CD4-positive, alpha-beta T cell treated with Interleukin-10 for 1 hour (primary cell): Measurements from ENCODE around the gene KIR2DL4.
A peak's percentile ranks its signal among the peaks of the same experiment; 100 is the strongest.
"Not testable (repeated sequence)": the region's sequence is repeated elsewhere in the genome, so short reads cannot be mapped to it uniquely, and the experiment has no call there.

Experiments used
- DNase-seq: peaks from one replicate; pipeline ENCODE4 v3.0.0-alpha.2; 2020

KIR2DL4 gene

DNA sequence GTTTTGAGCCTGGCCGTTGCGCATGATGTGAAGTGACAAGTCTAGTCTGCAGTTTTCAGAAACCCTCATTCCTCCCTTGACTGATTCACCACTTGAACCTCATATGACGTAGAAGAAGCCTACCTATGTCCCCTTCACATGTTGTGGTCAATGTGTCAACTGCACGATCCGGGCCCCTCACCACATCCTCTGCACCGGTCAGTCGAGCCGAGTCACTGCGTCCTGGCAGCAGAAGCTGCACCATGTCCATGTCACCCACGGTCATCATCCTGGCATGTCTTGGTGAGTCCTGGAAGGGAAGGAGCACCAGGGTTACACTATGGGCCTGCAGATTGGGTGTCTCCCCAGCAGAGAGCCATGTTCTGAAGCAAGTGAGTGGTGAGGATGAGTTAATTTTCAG is at the start of gene KIR2DL4:
TSS of gene KIR2DL4 (plus strand) at position 201 of the 400 bp plus-strand sequence. CDS start at position 243, 42 bp downstream.
- peak; percentile 3 for DNase-seq

GRCh38 chr19:54756204-54757110 is 47.0 kb upstream of the KIR2DL4 start:
- DNase-seq = not testable (repeated sequence)

GRCh38 chr19:54758577-54758976 is 44.8 kb upstream of the KIR2DL4 start:
- not testable (repeated sequence) for DNase-seq

DNA sequence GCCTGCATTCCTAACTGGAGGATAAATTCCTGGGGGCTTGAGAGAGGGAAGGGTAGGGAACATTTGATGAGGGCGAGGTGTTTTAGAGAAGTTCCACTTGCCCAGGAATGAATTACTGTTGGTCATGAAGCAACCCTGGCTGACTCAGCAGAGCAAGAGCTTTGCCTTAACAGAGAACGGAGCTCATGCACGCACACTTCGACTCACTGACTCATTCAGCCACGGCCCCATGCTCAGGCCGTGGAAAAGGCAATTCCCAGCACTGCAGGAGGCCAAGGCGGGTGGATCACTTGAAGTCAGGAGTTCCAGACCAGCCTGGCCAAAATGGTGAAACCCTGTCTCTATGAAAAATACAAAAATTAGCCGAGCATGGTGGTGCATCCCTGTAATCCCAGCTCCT is 39.2 kb upstream of the KIR2DL4 start:
- not testable (repeated sequence) for DNase-seq

- DNase-seq = not testable (repeated sequence)
Observed at GRCh38 chr19:54766464-54766863, 36.9 kb upstream of the KIR2DL4 start.

- not testable (repeated sequence) for DNase-seq
Observed at GRCh38 chr19:54769646-54770045, 33.8 kb upstream of the KIR2DL4 start, which contains the start of gene KIR2DL1. KIR2DL1 (plus strand) TSS chr19:54769793; CDS start chr19:54769851, 58 bp downstream.

DNA sequence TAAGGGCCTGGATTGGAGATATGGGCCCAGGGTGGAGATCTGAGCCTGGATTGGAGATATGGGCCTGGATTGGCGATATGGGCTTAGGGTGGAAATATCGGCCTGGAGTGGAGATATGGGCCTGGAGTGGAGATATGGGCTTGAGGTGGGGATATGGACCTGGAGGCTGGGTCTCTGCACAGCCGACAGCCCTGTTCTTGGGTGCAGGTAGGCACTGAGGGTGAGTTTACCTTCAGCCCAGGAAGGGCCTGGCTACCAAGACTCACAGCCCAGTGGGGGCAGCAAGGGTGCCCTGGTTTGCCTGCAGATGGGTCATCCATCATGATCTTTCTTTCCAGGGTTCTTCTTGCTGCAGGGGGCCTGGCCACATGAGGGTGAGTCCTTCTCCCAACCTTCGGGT is 32.9 kb upstream of the KIR2DL4 start:
- DNase-seq = not testable (repeated sequence)

DNA sequence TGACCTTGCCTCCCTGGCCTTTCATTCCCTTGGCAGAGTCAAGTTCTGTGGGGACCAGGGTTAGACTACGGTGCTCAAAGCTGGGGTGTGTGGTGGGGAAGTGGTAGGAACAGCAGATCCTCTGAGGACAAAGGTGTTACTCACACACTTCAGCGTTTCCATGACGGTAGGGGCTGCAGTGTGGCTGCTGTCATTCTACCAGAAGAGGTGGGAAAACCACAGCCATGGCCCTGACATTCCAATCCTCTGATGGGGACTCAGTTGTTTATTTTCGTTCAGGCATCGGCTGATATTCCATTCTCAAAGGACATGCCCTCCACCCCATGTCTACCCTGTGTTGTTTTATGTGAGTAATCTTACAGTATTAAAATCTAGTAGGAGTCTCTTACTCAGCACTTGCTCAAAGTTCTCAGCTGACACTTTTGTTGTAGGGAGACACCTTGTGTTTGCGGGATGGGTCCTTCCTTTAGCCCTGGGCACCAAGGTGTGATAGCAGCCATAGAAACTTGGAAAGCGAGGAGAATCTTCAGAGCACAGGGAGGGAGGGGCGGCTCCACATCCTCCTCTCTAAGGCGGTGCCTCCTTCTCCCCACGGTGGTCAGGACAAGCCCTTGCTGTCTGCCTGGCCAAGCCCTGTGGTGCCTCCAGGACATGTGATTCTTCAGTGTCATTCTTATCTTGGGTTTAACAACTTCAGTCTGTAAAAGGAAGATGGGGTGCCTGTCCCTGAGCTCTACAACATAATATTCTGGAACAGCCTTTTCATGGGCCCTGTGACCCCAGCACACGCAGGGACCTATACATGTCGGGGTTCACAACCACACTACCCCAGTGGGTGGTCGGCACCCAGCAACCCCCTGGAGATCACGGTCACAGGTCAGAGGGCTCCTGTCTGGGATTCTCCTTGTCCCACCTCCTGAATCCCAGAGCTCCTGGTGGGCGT is 32.1 kb upstream of the KIR2DL4 start:
- not testable (repeated sequence) for DNase-seq

GRCh38 chr19:54772666-54773065 is 30.7 kb upstream of the KIR2DL4 start:
- DNase-seq = not testable (repeated sequence)

DNA sequence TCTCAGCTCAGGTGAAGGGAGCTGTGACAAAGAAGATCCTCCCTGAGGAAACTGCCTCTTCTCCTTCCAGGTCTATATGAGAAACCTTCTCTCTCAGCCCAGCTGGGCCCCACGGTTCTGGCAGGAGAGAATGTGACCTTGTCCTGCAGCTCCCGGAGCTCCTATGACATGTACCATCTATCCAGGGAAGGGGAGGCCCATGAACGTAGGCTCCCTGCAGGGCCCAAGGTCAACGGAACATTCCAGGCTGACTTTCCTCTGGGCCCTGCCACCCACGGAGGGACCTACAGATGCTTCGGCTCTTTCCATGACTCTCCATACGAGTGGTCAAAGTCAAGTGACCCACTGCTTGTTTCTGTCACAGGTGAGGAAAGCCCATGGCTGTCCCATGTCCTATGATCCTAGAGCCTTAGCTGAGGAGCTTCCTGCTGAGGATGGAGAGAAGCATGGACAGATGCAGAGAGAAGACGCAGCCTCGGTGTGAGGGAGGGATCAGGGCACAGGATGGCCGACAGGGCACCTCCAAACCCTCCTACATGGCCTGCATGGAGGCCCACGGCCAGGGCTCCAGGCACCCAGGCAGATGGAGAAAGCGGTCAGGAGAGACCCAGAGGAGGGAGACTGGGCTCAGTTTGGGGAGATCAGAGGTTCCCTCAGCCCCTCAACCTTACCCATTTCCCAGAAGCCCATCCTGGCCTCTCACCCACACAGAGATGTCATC is 28.2 kb upstream of the KIR2DL4 start:
- not testable (repeated sequence) for DNase-seq

- not testable (repeated sequence) for DNase-seq
Observed at GRCh38 chr19:54775830-54776229, 27.6 kb upstream of the KIR2DL4 start.

- DNase-seq = not testable (repeated sequence)
Observed at GRCh38 chr19:54777851-54778250, 25.6 kb upstream of the KIR2DL4 start.

- DNase-seq = not testable (repeated sequence)
Observed at GRCh38 chr19:54778896-54779295, 24.5 kb upstream of the KIR2DL4 start.

DNA sequence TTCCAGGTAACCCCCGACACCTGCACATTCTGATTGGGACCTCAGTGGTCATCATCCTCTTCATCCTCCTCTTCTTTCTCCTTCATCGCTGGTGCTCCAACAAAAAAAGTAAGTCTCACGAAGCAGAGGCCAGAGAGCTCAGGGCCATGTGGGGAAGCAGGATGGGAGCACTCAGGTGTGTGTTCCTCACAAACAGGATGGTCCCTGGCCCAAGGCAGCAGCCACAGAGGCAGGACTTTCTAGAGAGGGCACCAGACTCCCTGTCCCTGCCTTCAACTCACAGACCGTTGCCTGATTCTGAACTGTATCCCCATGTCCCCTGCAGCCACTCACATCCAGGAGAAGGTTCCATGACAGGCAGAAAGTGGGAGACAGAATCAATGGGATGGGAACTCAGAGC is 20.5 kb upstream of the KIR2DL4 start:
- not testable (repeated sequence) for DNase-seq

DNA sequence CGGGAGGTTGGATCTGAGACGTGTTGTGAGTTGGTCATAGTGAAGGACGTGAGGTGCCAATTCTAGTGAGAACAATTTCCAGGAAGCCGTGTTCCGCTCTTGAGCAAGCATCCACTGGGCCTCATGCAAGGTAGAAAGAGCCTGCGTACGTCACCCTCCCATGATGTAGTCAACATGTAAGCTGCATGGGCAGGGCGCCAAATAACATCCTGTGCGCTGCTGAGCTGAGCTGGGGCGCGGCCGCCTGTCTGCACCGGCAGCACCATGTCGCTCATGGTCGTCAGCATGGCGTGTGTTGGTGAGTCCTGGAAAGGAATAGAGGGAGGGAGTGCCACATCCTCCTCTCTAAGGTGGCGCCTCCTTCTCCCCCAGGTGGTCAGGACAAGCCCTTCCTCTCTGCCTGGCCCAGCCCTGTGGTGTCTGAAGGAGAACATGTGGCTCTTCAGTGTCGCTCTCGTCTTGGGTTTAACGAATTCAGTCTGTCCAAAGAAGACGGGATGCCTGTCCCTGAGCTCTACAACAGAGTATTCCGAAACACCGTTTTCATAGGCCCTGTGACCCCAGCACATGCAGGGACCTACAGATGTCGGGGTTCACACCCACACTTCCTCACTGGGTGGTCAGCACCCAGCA is 17.2 kb upstream of the KIR2DL4 start:
- DNase-seq = not testable (repeated sequence)

DNA sequence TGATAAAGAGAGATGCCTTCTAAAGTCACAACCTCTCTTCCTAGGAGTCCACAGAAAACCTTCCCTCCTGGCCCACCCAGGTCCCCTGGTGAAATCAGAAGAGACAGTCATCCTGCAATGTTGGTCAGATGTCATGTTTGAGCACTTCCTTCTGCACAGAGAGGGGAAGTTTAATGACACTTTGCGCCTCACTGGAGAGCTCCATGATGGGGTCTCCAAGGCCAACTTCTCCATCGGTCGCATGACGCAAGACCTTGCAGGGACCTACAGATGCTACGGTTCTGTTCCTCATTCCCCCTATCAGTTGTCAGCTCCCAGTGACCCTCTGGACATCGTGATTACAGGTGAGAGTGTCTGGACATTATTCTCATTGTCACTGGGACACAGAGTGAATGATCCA is 15.3 kb upstream of the KIR2DL4 start:
- DNase-seq = not testable (repeated sequence)

DNA sequence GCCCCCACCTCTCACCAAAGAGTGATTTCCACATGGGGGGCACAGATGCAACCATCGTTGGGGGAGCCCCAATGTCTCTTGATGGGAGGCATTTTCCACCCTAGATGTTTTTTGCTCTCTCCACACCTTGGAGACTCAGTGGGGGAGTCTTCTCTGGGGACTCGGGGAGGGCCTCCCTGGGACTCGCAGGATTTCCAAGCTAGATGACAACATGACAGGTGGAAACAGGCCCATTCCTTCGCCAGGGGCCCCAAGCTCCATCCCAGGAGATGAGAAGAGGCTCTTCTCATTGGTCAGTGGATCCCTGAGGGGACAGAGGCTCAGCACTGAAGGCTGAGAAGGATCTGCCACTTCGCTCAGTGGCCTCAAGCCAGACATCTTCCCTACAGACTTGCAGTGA is 12.7 kb upstream of the KIR2DL4 start:
- no peak for DNase-seq

GRCh38 chr19:54791476-54791875 is 11.9 kb upstream of the KIR2DL4 start:
- DNase-seq = no peak

DNA sequence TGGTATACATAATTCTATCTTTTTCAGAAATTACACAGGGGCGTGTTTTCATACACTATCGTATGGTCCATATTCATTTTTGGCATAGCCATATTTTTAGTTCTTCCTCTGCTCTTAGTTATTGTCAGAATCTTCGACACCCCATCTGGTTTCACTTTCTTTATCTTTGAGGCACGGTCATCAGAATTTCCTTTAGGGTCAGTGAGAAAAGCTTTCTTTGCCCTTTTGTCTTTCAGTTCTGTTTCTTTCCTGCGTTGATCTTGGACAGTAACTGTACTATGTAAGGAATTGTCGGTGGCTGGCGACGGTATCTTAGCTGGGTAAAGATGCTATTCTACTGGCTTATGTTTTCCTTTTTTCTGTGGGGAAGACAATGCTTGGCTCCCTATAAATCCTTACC is 10.6 kb upstream of the KIR2DL4 start:
- peak; percentile 15 for DNase-seq

GRCh38 chr19:54795758-54796157 is 7.7 kb upstream of the KIR2DL4 start:
- DNase-seq = no peak

GRCh38 chr19:54804101-54804500 is 691 bp downstream of the KIR2DL4 start:
- no peak for DNase-seq

GRCh38 chr19:54804571-54804970 is 1.2 kb downstream of the KIR2DL4 start:
- DNase-seq = no peak
